Colonic mucosa (tissue), 4 donors: Measurements from ENCODE around the gene GFM2. TPM values are rescaled to one million over a fixed set of nuclear protein-coding genes. Genes with fewer than 3 reads are reported as not detected.
A peak's percentile ranks its signal among the peaks of the same experiment; 100 is the strongest.

Experiments
- DNase-seq: peaks from one replicate; pipeline ENCODE4 v3.0.0-alpha.2; 2020
- H3K27ac ChIP-seq: fragments of 200-600 bp; one replicate; pipeline ENCODE4 v1.8.0; 2021
- H3K27me3 ChIP-seq: fragments of 200-600 bp; one replicate; pipeline ENCODE4 v1.8.0; 2021
- H3K36me3 ChIP-seq: fragments of 200-600 bp; one replicate; pipeline ENCODE4 v1.8.0; 2021
- H3K4me1 ChIP-seq: fragments of 200-600 bp; one replicate; pipeline ENCODE4 v1.8.0; 2021; ENCODE audit warnings: mild to moderate bottlenecking
- H3K4me3 ChIP-seq: fragments of 200-600 bp; one replicate; pipeline ENCODE4 v1.8.0; 2021
- H3K9ac ChIP-seq, 2 donors: one replicate each; pipeline ENCODE4 v1.7.0; 2013; ENCODE audit warnings: control low read depth in 2 of 2, low read depth in 2 of 2, low read length in 2 of 2
- H3K9me3 ChIP-seq: fragments of 200-600 bp; one replicate; pipeline ENCODE4 v1.8.0; 2021
- intact Hi-C: fragments of 100-400 bp; cut with DNase I; formaldehyde crosslinking; loops from one replicate; pipeline ENCODE4 v1.14.1; 2022
- total RNA-seq, 2 donors: library from RNA; stranded (reverse); fragmentation: NEBNext Ultra II Directional in 1 of 2; extraction: Animal tissue kit (Norgen Biotek cat#: 25700) in 1 of 2; gene quantifications; one replicate each; pipeline ENCODE4 v1.2.1, GENCODE V29; 2021
- TF ChIP-seq, protein P1 (sequence below): fragments of 200-600 bp; IDR thresholded peaks from one replicate; pipeline ENCODE4 v1.8.0; 2022; ENCODE audit warnings: antibody characterized with exemption, mild to moderate bottlenecking
- donor health status: healthy.
- donor health status: DM: no; HTN: no; CAD: no.
- donor health status: DM: no; HTN: no; CAD: no.

Gene GFM2
- total RNA-seq, 2 donors from 2014 or later: 24.1 to 31.4 TPM

DNA sequence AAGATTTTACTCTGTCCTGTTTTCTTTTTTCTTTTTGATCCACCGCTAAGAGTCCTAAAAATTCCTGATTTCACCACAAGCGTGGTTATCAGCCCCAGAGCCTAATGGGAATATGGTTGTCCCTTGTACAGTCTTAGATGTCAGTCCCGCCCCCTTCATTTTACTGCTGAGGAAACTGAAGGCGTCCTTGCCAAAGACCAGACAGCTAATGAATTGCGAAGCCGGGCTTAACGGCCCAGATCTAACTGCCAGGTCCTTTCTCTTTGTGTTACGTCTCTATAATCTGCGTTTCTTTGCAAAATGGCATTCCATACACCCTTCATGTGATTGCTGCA lies 629 bp upstream of the GFM2 start:
- DNase-seq: peak; percentile 53
- H3K27me3 ChIP-seq: no peaks in the 10 kb centered on the region
- H3K27ac ChIP-seq: peak overlapping the region; percentile 68
- peak overlapping the region; percentile 96 for H3K4me3 ChIP-seq
- H3K4me1 ChIP-seq: peaks cover 16% of the 10 kb centered on the region
- intact Hi-C loops: loop anchor here (5.0 to 10.0 kb wide), 2 partner anchors 73 to 570 kb away; partner anchors contain the start of gene HMGCR
- no peaks in the 10 kb centered on the region for H3K9me3 ChIP-seq
- TF ChIP-seq, protein P1, sequence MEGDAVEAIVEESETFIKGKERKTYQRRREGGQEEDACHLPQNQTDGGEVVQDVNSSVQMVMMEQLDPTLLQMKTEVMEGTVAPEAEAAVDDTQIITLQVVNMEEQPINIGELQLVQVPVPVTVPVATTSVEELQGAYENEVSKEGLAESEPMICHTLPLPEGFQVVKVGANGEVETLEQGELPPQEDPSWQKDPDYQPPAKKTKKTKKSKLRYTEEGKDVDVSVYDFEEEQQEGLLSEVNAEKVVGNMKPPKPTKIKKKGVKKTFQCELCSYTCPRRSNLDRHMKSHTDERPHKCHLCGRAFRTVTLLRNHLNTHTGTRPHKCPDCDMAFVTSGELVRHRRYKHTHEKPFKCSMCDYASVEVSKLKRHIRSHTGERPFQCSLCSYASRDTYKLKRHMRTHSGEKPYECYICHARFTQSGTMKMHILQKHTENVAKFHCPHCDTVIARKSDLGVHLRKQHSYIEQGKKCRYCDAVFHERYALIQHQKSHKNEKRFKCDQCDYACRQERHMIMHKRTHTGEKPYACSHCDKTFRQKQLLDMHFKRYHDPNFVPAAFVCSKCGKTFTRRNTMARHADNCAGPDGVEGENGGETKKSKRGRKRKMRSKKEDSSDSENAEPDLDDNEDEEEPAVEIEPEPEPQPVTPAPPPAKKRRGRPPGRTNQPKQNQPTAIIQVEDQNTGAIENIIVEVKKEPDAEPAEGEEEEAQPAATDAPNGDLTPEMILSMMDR: no peak
- H3K36me3 ChIP-seq: no peaks in the 10 kb centered on the region
- peak overlapping the region; percentile 62 to 97 for H3K9ac ChIP-seq

DNA sequence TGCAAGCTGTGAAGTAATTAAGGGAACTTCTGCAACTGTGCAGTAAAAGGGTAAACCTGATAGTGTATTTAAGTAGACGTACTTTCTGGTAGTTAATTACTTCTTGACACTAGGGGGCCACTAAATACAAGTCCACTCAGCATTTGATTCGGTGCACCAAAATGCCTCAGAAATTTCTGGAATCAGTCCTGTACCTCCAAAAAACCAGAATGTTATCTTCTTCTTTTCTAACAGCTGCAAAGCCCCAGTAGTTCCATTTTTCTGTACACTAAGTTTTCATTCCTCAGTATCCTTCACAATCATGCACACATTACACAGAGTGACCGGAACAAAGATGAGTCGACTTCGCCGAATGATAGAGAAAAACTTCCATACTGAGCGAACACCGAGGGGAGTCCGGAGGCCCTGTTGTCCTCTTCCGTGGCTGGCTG lies 484 bp downstream of the GFM2 start:
- H3K27me3 ChIP-seq: no peaks in the 10 kb centered on the region
- H3K9ac ChIP-seq: peak overlapping the region; percentile 92 to 97
- TF ChIP-seq, protein P1: peak; percentile 20
- H3K27ac ChIP-seq: peak overlapping the region; percentile 68
- no peaks in the 10 kb centered on the region for H3K9me3 ChIP-seq
- peak overlapping the region; percentile 96 for H3K4me3 ChIP-seq
- H3K36me3 ChIP-seq: no peaks in the 10 kb centered on the region
- DNase-seq: peak; percentile 24
- intact Hi-C loops: loop anchor here (5.0 to 10.0 kb wide), 2 partner anchors 72 to 571 kb away; partner anchors contain the start of gene HMGCR
- H3K4me1 ChIP-seq: peaks cover 16% of the 10 kb centered on the region

DNA sequence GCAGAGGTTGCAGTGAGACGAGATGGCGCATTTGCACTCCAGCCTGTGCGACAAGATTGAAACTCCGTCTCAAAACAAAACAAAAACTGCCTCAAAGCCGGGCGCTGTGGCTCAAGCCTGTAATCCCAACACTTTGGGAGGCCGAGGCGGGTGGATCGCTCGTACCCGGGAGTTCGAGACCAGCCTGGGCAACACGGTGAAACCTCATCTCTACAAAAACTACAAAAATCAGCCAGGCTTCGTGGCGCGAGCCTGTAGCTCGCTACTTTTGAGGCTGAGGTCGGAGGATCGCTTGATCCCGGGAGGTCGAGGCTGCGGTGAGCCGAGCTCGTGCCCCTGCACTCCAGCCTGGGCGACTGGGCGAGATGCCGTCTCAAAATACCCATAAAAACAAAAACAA lies 988 bp downstream of the GFM2 start:
- intact Hi-C loops: loop anchor here (5.0 to 10.0 kb wide), 2 partner anchors 71 to 571 kb away; partner anchors contain the start of gene HMGCR
- Histone ChIP-seq H3K9me3 (no peaks in the 10 kb centered on the region), H3K9ac (peak overlapping the region; percentile 92 to 97), H3K27me3 (no peaks in the 10 kb centered on the region), H3K4me3 (peak overlapping the region; percentile 96), H3K27ac (no peak overlapping the region), H3K36me3 (no peaks in the 10 kb centered on the region), H3K4me1 (peaks cover 16% of the 10 kb centered on the region)
- TF ChIP-seq, protein P1: no peak
- no peak for DNase-seq

DNA sequence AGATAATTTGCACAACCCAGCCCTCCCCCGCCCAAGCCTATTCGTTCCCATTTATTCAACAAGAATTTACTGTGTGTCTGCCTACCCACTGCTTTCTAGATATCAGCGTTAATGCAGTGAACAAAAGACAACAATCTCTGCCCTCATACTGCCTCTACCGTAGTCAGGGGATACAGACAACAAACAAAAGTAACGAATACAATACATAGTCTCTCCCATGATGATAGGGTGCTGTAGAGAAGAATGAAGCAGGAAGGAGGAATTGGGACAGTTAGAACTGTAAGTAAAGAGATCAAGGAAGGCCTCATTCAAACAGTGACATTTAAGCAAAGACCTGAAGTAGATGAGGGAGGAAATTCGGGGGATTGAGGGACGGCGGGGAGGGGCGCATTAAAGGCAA lies 1.7 kb downstream of the GFM2 start:
- TF ChIP-seq, protein P1: no peak
- no peak overlapping the region for H3K9ac ChIP-seq
- no peak for DNase-seq

DNA sequence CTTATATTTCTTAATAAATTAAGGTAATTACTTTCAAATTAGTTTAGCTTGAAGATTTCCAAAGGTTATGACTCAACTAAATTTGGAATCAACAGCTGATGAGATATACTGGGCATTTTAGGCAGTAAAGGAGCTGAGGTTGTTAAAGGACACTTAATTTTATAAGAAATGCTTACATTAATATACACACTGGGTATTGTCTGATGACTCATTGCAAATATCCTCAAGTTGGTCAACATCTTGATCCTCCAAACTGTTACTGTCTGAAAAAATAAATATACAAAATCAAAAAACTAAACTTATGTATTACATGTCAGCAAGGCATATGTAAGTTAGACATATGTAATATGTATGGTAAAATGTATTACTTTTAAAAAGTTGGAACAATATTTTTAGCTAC lies 3.4 kb downstream of the GFM2 start:
- DNase-seq: no peak
- peaks cover 16% of the 10 kb centered on the region for H3K4me1 ChIP-seq
- intact Hi-C loops: loop anchor here (10.0 kb wide), 1 partner anchor 69 kb away; no protein-coding TSS in a partner anchor

More for the DNA sequence above, 1.7 kb downstream of the GFM2 start:
- intact Hi-C loops: loop anchor here (5.0 to 10.0 kb wide), 2 partner anchors 70 to 572 kb away; partner anchors contain the start of gene HMGCR
- Histone ChIP-seq H3K27ac (no peak overlapping the region), H3K27me3 (no peaks in the 10 kb centered on the region), H3K36me3 (no peaks in the 10 kb centered on the region), H3K9me3 (no peaks in the 10 kb centered on the region), H3K4me3 (no peak overlapping the region), H3K4me1 (peaks cover 16% of the 10 kb centered on the region)

More for the DNA sequence above, 3.4 kb downstream of the GFM2 start:
- TF ChIP-seq, protein P1: no peak
- H3K27ac ChIP-seq: no peak overlapping the region
- H3K4me3 ChIP-seq: no peak overlapping the region
- H3K27me3 ChIP-seq: no peaks in the 10 kb centered on the region
- H3K36me3 ChIP-seq: no peaks in the 10 kb centered on the region
- no peaks in the 10 kb centered on the region for H3K9me3 ChIP-seq
- H3K9ac ChIP-seq: no peak overlapping the region
